Suprapubic skin (tissue), 4 donors: ENCODE measurements around the gene BPIFB2. TPM values are rescaled to one million over a fixed set of nuclear protein-coding genes. Genes with fewer than 3 reads are reported as not detected.

ENCODE experiments used
- DNase-seq, 2 donors: peaks; one replicate each; pipeline ENCODE4 v3.0.0-alpha.2; 2019; ENCODE audit warnings: low spot score in 2 of 2
- H3K27ac ChIP-seq: fragments of 200-600 bp; sonication (generic); one replicate; pipeline ENCODE4 v1.5.1; 2019
- H3K27me3 ChIP-seq: fragments of 200-600 bp; sonication (generic); one replicate; pipeline ENCODE4 v1.5.1; 2019
- H3K36me3 ChIP-seq: fragments of 200-600 bp; sonication (generic); one replicate; pipeline ENCODE4 v1.5.1; 2019
- H3K4me1 ChIP-seq: fragments of 200-600 bp; sonication (generic); one replicate; pipeline ENCODE4 v1.5.1; 2019
- H3K4me3 ChIP-seq: fragments of 200-600 bp; sonication (generic); one replicate; pipeline ENCODE4 v1.5.1; 2019; ENCODE audit warnings: mild to moderate bottlenecking
- H3K9me3 ChIP-seq: fragments of 200-600 bp; sonication (generic); one replicate; pipeline ENCODE4 v1.5.1; 2019
- CTCF ChIP-seq, 2 donors: fragments of 200-600 bp in 1 of 2; fragments of 450-650 bp in 1 of 2; sonication (generic) in 1 of 2; IDR thresholded peaks; one replicate each; pipeline ENCODE4 v1.5.1; 2016 to 2019; ENCODE audit warnings: antibody characterized with exemption in 2 of 2, mild to moderate bottlenecking in 1 of 2, moderate library complexity in 1 of 2
- EP300 ChIP-seq: sonication (generic); formaldehyde crosslinking; IDR thresholded peaks from one replicate; pipeline ENCODE4 v1.6.1; 2017; ENCODE audit warnings: antibody characterized with exemption
- POLR2A ChIP-seq, 2 donors: fragments of 450-650 bp; IDR thresholded peaks; one replicate each; pipeline ENCODE4 v1.6.1; 2017; ENCODE audit warnings: antibody characterized with exemption in 2 of 2, mild to moderate bottlenecking in 2 of 2, moderate library complexity in 2 of 2
- POLR2AphosphoS5 ChIP-seq, 3 donors: sonication (generic); formaldehyde crosslinking; IDR thresholded peaks; one replicate each; pipeline ENCODE4 v1.6.1; 2017; ENCODE audit warnings: antibody characterized with exemption in 3 of 3
- WGBS: methylation state at CpG from one replicate; pipeline ENCODE4 v1.1.5; 2018; 5-methylcytosine and 5-hydroxymethylcytosine counted together
- total RNA-seq, 4 donors: library from RNA; depleted of rRNA; stranded (reverse); fragments of >200 nt; gene quantifications; one replicate each; pipeline ENCODE4 v1.1.0, GENCODE V29; 2016

BPIFB2 gene
- total RNA-seq, 4 donors from 2014 or later = not detected

DNA sequence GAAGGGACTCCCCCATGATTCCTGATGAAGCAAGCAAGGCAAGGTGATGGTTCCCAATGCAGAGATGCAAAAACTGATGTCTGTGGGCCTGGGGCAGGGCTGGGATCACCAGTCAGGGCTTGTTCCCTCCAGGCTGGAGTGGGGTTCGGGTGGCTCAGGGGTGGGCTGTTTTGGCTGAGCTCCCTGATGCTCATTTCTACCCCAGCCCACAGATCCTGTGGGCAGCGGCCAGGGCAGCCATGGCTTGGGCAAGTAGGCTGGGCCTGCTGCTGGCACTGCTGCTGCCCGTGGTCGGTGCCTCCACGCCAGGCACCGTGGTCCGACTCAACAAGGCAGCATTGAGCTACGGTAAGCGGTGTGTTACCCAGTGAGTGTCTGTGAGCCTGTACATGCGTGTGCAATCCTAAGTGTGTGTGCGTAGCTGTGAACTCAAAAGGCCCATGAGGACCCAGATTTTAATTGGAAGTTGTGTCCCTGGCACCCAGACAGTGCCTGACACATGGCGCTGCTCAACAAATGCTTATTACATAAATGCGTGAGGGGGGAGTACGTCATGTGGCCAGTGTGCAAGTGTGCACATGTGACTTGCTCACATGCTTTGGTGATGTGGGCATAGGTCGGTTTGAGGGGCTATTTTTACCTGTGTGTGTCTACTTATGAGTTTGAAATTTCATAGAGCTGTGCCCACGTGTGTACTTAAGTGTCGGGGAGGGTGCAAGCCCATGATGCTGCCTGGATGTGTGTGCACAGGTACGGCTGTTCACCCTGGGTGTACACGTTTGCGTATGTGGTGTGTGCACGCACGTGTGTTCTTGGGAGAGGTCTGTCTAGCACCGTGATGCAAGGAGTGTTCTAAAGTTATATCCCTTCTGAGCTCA lies 1.1 kb downstream of the BPIFB2 start:
- 80% methylated on average over 22 of the region's 23 CpGs for WGBS
- no peak overlapping the region for H3K27ac ChIP-seq
- peaks cover 17% of the 10 kb centered on the region for H3K27me3 ChIP-seq
- no peaks in the 10 kb centered on the region for H3K4me1 ChIP-seq
- peaks cover 5% of the 10 kb centered on the region for H3K9me3 ChIP-seq
- TF ChIP-seq EP300 (no peak), POLR2AphosphoS5 (IDR thresholded peaks at IDR 0.05) (no peak), CTCF (IDR thresholded peaks at IDR 0.05) (no peak), POLR2A (IDR thresholded peaks at IDR 0.05) (no peak)
- H3K36me3 ChIP-seq = no peaks in the 10 kb centered on the region
- no peak for DNase-seq
- no peak overlapping the region for H3K4me3 ChIP-seq

- no peaks in the 10 kb centered on the region for H3K4me1 ChIP-seq
- peaks cover 26% of the 10 kb centered on the region for H3K27me3 ChIP-seq
- TF ChIP-seq POLR2A (IDR thresholded peaks at IDR 0.05) (no peak), POLR2AphosphoS5 (IDR thresholded peaks at IDR 0.05) (no peak), CTCF (IDR thresholded peaks at IDR 0.05) (no peak), EP300 (no peak)
- no peak overlapping the region for H3K27ac ChIP-seq
- no peak for DNase-seq
- H3K36me3 ChIP-seq = no peaks in the 10 kb centered on the region
- H3K4me3 ChIP-seq = no peak overlapping the region
- peaks cover 5% of the 10 kb centered on the region for H3K9me3 ChIP-seq
- WGBS = 69% methylated on average over 13 of the region's 19 CpGs
Measured at GRCh38 chr20:33009214-33010132, 2.0 kb downstream of the BPIFB2 start.

- Histone ChIP-seq H3K9me3 (peaks cover 3% of the 10 kb centered on the region), H3K27me3 (peaks cover 28% of the 10 kb centered on the region), H3K27ac (no peak overlapping the region), H3K36me3 (no peaks in the 10 kb centered on the region), H3K4me1 (no peaks in the 10 kb centered on the region), H3K4me3 (no peak overlapping the region)
- no peak for DNase-seq
- no peak for TF ChIP-seq POLR2A (IDR thresholded peaks at IDR 0.05)
- TF ChIP-seq EP300 = no peak
- TF ChIP-seq CTCF (IDR thresholded peaks at IDR 0.05) = no peak
- TF ChIP-seq POLR2AphosphoS5 (IDR thresholded peaks at IDR 0.05) = no peak
- WGBS = 60% methylated on average over 5 of the region's 5 CpGs
Measured at GRCh38 chr20:33010133-33010504, 2.6 kb downstream of the BPIFB2 start.

DNA sequence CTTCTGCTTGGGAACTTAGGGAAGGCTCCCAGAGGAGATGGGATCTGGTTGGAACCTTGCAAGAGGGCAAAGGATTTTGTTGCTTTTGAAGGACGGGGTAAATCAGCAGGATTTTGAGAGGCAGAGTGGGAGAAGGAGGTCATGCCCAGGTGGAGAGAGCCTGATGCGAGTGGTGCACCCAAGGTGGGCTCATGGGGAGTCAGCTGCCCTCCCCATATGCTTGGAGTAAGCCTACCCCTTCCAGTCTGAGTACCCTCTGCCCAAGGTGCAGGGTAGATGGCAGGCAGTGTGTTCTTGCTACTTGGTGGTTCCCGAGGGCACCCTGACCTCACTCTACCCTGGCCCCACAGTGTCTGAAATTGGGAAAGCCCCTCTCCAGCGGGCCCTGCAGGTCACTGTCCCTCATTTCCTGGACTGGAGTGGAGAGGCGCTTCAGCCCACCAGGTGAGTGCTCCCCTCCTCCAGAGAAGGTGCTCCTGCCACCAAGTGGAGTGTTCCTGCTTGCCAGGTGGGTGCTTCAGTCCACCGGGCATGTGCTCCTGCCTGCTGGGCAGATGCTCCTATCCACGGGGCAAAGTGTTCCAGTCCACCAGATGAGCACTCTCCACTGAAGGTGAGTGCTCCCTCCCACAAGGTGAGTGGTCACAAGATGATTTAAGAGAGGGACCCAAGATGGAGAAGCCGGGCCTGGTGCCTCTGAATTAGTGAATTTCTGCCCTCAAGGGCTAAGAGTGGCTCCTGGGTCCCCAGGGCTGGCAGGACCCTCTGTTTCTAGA lies 3.4 kb downstream of the BPIFB2 start:
- no peak for DNase-seq
- H3K4me3 ChIP-seq = no peak overlapping the region
- H3K9me3 ChIP-seq = no peaks in the 10 kb centered on the region
- no peak overlapping the region for H3K27ac ChIP-seq
- no peaks in the 10 kb centered on the region for H3K36me3 ChIP-seq
- no peaks in the 10 kb centered on the region for H3K4me1 ChIP-seq
- peaks cover 32% of the 10 kb centered on the region for H3K27me3 ChIP-seq
- WGBS = 84% methylated on average over 4 of the region's 8 CpGs
- TF ChIP-seq EP300 (no peak), POLR2AphosphoS5 (IDR thresholded peaks at IDR 0.05) (no peak), POLR2A (IDR thresholded peaks at IDR 0.05) (no peak)

- DNase-seq = no peak
Measured at GRCh38 chr20:33012327-33013189, 5.1 kb downstream of the BPIFB2 start.

More at GRCh38 chr20:33012327-33013189, 5.1 kb downstream of the BPIFB2 start:
- H3K36me3 ChIP-seq = no peaks in the 10 kb centered on the region
- H3K9me3 ChIP-seq = no peaks in the 10 kb centered on the region
- H3K27me3 ChIP-seq = peaks cover 43% of the 10 kb centered on the region
- 76% methylated on average over 15 of the region's 15 CpGs for WGBS
- no peaks in the 10 kb centered on the region for H3K4me1 ChIP-seq
- no peak overlapping the region for H3K4me3 ChIP-seq
- TF ChIP-seq POLR2AphosphoS5 (IDR thresholded peaks at IDR 0.05) (no peak), EP300 (no peak), CTCF (IDR thresholded peaks at IDR 0.05) (no peak), POLR2A (IDR thresholded peaks at IDR 0.05) (no peak)
- no peak overlapping the region for H3K27ac ChIP-seq
